ENCODE measurements around the gene LKAAEAR1. TPM values are rescaled to one million over a fixed set of nuclear protein-coding genes. Genes with fewer than 3 reads are reported as not detected.

LKAAEAR1 gene
- total RNA-seq, 1 donor from 2014 or later: not detected

DNA sequence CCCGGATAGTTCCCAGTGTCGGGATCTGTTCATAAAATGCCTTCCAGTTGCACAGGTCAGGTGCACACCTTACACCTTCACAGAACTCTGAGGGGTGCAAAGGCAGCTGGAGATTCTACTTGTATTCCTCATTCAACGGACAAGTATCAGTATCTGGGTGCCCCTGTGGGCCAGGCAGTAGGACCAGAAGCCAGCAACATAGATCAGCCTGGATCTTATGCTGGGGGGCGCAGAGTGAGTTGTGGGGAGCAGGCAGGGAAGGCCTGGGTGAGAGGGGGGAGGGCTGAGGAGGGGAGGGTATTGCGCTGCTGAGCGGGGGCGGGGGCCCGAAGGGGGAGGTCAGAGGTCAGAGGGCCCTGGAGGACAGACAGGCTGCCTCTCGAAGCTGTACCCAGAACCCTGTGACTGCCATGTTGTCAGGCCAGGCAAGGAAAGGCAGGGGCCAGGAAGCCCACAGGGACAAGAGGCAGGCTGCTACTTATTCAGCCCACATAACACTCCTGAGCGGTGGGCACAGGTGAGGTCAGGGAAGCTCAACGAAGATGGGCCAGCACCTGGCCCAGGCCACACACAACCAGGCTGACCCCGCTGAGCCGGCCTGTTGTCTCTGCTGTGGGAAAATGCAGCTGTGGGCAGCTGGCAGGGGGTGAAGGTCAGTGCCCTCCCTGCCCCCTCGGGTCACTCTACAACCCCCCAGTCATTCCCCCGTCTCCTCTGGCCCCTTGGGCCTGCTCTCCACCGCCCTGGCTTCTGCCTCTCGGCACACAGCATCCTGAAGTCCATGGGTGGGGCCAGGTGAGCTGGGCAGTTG lies 3.2 kb downstream of the LKAAEAR1 start:
- H3K27ac Mint-ChIP-seq (ENCODE audit: unreplicated experiment): peak overlapping the region; percentile 38
- peaks cover 21% of the 10 kb centered on the region for H3K27me3 Mint-ChIP-seq (ENCODE audit: unreplicated experiment)

DNA sequence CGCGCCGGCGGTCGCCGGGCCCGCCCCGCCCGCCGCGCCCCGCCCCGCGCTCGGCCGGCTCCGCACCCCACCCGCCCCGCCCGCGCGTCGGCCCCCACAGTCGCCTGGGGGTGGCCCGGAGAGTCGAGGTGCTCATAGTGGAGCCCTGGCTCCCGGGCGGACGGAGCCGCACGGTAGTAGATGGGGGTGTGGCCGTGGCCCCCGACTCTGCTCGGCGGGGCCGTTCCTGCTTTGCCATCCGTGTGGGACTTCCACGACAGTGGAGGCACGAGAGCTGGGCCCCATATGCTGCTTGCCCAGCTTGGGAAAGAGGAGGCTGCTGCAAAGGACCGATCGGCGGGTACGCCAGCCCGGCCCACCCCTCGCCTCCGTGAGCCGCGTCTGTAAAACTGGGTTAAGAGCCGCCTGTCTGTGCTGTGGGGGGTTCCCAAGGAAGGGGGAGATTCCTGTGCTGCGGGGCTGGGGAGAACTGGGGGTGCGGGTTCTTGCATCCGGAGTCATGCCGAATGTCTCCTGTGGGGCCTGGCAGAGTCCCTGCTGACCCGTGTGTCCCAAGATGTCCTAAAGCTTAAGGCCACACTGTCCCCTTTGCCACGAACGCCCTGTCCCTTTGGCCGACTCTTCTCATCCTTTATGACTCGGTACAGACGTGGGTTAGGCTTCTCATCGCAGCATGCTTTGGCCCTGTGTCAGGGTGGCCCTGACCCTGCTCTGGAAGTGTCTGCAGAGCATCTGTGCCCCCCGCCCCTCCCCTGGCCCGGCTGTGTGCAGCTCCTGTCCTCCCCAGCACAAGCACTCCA lies 4.0 kb downstream of the LKAAEAR1 start, which contains the start of gene OPRL1:
Gene OPRL1, plus strand, starts transcription at position 70 of the 800 bp plus-strand sequence. CDS start 12,639 bp downstream, outside the sequence.
- Mint-ChIP-seq H3K27ac (ENCODE audit: unreplicated experiment) (peak within 1 kb of the TSS; percentile 38), H3K36me3 (ENCODE audit: unreplicated experiment) (no peaks in the 10 kb centered on the region)
- no peak for DNase-seq

More for the DNA sequence above, 3.2 kb downstream of the LKAAEAR1 start:
- TF ChIP-seq, protein P1, sequence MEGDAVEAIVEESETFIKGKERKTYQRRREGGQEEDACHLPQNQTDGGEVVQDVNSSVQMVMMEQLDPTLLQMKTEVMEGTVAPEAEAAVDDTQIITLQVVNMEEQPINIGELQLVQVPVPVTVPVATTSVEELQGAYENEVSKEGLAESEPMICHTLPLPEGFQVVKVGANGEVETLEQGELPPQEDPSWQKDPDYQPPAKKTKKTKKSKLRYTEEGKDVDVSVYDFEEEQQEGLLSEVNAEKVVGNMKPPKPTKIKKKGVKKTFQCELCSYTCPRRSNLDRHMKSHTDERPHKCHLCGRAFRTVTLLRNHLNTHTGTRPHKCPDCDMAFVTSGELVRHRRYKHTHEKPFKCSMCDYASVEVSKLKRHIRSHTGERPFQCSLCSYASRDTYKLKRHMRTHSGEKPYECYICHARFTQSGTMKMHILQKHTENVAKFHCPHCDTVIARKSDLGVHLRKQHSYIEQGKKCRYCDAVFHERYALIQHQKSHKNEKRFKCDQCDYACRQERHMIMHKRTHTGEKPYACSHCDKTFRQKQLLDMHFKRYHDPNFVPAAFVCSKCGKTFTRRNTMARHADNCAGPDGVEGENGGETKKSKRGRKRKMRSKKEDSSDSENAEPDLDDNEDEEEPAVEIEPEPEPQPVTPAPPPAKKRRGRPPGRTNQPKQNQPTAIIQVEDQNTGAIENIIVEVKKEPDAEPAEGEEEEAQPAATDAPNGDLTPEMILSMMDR (IDR thresholded peaks at IDR 0.05; ENCODE audit: partially characterized antibody, unreplicated experiment): no peak
- H3K9me3 Mint-ChIP-seq (ENCODE audit: unreplicated experiment): peaks cover 9% of the 10 kb centered on the region
- DNase-seq: no peak
- peaks cover 9% of the 10 kb centered on the region for H3K4me1 Mint-ChIP-seq (ENCODE audit: low read depth, unreplicated experiment)
- peak overlapping the region; percentile 78 for H3K4me3 Mint-ChIP-seq (ENCODE audit: unreplicated experiment)
- peaks cover under 1% of the 10 kb centered on the region for H3K36me3 Mint-ChIP-seq (ENCODE audit: unreplicated experiment)

DNA sequence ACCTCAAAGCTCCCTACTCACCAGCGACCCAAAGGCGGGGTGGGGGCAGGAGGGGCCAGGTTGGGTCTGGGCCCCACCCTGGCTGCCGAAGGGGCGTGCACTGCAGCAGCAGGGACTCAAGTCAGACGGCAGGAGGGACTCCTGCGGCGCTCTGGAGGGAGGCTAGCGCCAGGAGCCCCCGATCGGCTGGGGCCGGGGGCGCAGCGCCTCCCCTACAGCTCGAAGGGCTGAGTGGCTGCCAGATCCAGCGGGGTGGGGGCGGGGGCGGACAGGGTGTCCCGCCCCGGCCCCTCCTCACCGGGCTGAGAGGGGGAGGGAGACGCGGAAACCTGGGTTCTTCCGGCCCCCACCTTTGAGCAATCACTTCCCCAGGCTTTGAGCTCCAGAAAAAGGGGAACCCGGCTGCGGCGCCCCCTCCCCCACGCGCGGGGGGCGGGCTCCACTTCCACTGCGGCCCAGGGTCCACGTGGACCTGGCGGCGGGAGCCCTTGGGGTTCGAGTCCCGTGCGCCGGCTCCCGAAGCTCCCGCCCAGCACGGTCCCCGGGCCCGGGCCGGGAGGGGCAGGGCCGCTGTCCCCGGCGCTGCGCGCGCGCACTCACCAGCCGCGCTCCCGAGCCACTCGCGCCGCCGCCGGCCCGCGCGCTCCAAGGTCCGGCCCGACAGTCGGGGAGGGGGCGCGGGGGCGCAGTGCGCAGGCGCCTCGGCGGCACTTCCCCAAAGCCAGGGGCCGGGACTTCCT lies 4.8 kb downstream of the LKAAEAR1 start, which contains the start of gene RGS19:
Gene RGS19, minus strand, starts transcription at position 246 of the 740 bp plus-strand sequence. CDS start 2,632 bp downstream, outside the sequence.
- TF ChIP-seq, protein P1 (IDR thresholded peaks at IDR 0.05; ENCODE audit: partially characterized antibody, unreplicated experiment): no peak
- H3K27me3 Mint-ChIP-seq (ENCODE audit: unreplicated experiment): peaks cover 20% of the 10 kb centered on the region
- H3K27ac Mint-ChIP-seq (ENCODE audit: unreplicated experiment): no peak within 1 kb of the TSS
- peak within 1 kb of the TSS; percentile 78 for H3K4me3 Mint-ChIP-seq (ENCODE audit: unreplicated experiment)
- H3K4me1 Mint-ChIP-seq (ENCODE audit: low read depth, unreplicated experiment): peaks cover 9% of the 10 kb centered on the region
- DNase-seq: peak; percentile 55
- no peaks in the 10 kb centered on the region for H3K36me3 Mint-ChIP-seq (ENCODE audit: unreplicated experiment)
- H3K9me3 Mint-ChIP-seq (ENCODE audit: unreplicated experiment): peaks cover 9% of the 10 kb centered on the region

More for the DNA sequence above, 4.0 kb downstream of the LKAAEAR1 start, which contains the start of gene OPRL1:
- peaks cover 9% of the 10 kb centered on the region for H3K9me3 Mint-ChIP-seq (ENCODE audit: unreplicated experiment)
- peaks cover 21% of the 10 kb centered on the region for H3K27me3 Mint-ChIP-seq (ENCODE audit: unreplicated experiment)
- H3K4me3 Mint-ChIP-seq (ENCODE audit: unreplicated experiment): peak within 1 kb of the TSS; percentile 78
- TF ChIP-seq, protein P1 (IDR thresholded peaks at IDR 0.05; ENCODE audit: partially characterized antibody, unreplicated experiment): no peak
- peaks cover 9% of the 10 kb centered on the region for H3K4me1 Mint-ChIP-seq (ENCODE audit: low read depth, unreplicated experiment)

DNA sequence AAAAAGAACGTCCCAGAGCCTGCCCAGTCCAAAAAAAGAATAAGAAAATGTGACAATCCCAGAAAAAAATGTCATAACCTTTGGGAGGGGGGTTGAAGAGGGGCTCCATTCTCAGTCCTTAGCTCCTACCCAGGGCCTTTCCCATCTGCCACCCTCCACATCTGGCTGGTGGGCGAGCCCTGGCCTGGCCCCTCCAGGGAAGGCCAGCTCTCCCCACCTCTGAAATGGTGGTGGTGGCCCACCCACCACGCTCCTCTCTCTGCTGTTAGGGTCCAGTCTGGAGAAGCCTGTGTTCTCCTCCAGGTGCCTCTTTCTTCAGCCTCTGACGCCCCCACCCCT lies 5.3 kb downstream of the LKAAEAR1 start:
- Mint-ChIP-seq H3K9me3 (ENCODE audit: unreplicated experiment) (peaks cover 6% of the 10 kb centered on the region), H3K4me1 (ENCODE audit: low read depth, unreplicated experiment) (peaks cover 6% of the 10 kb centered on the region), H3K27ac (ENCODE audit: unreplicated experiment) (no peak overlapping the region), H3K4me3 (ENCODE audit: unreplicated experiment) (no peak overlapping the region), H3K27me3 (ENCODE audit: unreplicated experiment) (peaks cover 17% of the 10 kb centered on the region), H3K36me3 (ENCODE audit: unreplicated experiment) (no peaks in the 10 kb centered on the region)
- DNase-seq: no peak
- TF ChIP-seq, protein P1 (IDR thresholded peaks at IDR 0.05; ENCODE audit: partially characterized antibody, unreplicated experiment): no peak

All from glutamatergic neuron (in vitro differentiated cells).